GM10847 (cell line): ENCODE measurements around the gene RPL27A.

ENCODE experiments used
- POLR2A ChIP-seq: IDR thresholded peaks from 2 replicates; pipeline ENCODE4 v1.6.1; 2011; ENCODE audit not compliant: insufficient read length; ENCODE audit errors: extremely low read depth

RPL27A gene

DNA sequence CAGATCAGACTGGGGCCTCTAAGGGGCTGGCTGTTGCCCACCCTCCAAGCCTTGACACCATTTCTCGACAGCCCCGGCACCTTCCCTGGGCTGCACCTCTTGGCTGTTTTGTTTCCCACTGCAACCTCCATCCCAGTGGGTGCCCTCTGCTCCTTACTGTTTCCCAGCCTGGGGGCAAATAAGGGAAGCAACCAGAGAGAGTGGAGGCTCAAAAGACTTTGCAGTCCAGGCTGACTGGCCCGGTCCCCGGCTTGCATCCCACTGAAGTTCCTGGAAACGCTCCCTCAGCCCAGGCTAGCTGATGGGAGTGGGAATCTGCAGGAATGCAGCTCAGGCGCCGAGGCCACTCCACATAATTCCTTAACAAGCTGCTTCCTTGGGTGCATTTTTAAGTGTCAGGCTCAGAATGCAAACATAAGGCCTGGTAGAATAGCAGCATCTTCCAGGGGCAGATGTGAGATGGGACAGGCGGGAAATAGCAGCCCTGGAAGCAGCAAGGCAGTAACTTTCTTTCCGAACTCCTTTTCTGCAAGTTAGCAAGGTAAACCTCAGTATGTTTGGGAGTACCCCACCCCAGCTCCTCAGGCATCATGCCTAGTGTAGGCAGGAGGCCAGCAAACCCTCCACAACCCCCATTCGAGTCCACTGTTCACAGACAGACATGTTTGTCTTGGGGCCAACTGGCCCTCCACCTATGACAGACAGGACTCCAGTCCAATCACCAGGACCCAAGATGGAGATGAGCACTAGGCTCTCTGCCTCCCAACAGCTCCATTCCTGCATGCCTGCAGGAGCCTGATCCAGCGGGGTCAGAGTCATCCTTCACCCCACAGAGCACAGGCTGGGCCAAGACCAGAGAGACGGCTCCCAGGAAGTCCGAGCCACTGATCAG lies 39.3 kb downstream of the RPL27A start:
- no peak for TF ChIP-seq POLR2A

- TF ChIP-seq POLR2A = no peak
Observed at GRCh38 chr11:8722809-8723208, 40.2 kb downstream of the RPL27A start.

- no peak for TF ChIP-seq POLR2A
Observed at GRCh38 chr11:8723711-8724110, 41.1 kb downstream of the RPL27A start.

DNA sequence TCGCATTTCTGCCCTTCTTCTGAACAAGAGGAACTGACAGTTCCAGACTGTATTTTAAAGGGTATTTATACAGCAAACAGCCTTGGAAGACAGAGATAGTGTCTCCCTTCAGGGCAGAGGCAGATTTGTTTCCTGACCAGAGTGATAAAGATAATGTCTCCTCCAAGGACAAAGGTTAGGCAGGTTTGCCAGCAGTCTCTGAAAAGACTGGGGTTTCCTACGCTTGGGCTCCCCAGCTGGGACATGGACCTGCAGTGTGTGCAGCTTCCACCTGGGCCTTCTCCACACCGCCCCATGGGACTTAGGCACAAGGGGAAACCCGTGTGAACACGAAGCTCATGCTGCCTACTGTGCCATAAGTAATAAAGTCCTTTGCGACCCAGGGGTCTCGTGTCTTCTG lies 42.1 kb downstream of the RPL27A start:
- no peak for TF ChIP-seq POLR2A

GRCh38 chr11:8726395-8726794 lies 43.8 kb downstream of the RPL27A start:
- no peak for TF ChIP-seq POLR2A

DNA sequence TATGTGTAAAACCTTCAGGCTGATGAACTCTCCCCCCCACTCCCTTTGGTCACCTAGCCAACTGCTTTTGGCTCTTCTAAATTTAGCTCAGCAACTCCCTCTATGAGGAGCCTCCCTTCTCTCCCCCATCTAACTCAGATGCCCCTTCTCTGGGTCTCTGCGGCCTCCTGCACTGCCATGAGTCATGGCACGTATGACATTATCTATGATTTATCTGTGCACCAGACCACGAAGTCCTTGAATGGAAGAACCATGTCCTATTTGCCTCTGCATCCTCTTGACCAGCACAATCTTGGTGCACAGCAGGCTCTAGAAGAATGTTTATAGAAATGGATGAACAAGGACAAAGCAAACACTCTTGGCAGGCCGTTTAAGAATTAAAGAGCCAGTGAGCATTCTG lies 46.0 kb downstream of the RPL27A start:
- no peak for TF ChIP-seq POLR2A

- no peak for TF ChIP-seq POLR2A
Observed at GRCh38 chr11:8729067-8729466, 46.5 kb downstream of the RPL27A start.

- TF ChIP-seq POLR2A = no peak
Observed at GRCh38 chr11:8729837-8730696, 47.5 kb downstream of the RPL27A start.

- no peak for TF ChIP-seq POLR2A
Observed at GRCh38 chr11:8730697-8731020, 48.1 kb downstream of the RPL27A start.

DNA sequence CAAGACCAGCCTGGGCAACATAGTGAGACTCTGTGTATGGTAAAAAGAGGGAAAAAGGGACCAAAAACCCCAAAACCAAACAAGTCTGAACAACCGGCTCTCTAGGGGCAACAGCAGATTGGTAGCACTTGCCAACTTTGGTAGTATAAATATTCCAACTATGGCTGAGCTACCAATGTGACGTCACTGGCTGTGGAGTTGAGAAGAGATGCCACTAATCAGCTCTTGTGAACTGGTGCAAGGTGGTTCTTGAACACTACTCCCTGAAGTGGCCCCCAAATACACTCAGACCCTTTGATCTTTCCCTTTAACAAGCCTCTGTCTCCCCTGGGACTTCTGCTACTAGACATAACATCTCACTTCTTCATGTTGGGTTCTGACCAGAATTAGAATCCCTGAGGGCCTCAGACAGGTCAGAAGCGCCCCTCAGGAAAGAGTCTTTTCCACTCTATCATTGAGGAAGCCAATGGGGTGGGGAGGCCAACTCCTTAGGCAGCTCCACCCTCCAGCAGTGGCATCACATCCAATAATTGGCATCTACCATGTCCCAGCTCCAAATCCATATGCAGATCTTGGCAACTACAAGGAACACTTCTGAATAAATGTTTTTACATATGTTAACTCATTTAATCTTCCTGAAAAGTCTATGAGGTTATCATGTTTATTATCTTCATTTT lies 49.2 kb downstream of the RPL27A start:
- TF ChIP-seq POLR2A = no peak

GRCh38 chr11:8732324-8732670 lies 49.7 kb downstream of the RPL27A start:
- no peak for TF ChIP-seq POLR2A

- no peak for TF ChIP-seq POLR2A
Observed at GRCh38 chr11:8732748-8733241, 50.2 kb downstream of the RPL27A start.

DNA sequence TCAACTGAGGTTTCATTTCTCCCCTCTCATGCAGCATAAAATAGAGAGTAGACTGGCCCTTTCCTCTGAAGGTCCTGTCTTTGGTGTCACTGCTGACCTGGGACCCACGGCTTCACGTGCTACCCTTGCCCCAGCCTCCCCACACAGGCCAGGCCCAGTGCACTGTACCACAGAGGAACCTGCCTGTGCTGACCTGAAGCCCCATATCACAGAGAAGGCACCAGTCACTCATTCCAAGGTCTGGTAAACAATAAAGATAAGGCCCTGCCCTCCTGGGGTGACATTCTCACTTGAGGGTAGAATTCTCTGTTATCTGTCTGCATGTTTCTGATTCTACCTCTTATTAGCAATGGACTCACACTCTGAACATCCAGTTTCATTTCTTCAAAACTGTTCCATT lies 51.3 kb downstream of the RPL27A start:
- no peak for TF ChIP-seq POLR2A

DNA sequence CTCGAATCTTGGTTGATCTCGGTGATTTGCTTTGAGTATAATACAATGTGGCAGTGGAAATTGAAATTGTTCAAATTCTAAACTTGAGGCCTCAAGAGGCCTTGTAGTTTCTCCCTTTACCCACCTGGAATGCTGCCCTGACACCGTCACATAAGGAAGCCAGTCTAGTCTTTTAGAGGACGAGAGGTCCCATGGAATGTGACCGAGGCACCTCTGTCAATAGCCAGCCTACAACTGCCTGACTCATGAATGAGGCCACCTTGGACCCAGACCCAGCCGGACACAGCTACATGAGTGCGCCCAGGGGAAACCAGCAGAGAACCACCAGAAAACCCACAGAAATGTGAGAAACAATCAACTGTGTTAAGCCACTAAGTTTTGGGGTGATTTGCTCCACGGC lies 52.5 kb downstream of the RPL27A start:
- no peak for TF ChIP-seq POLR2A

- no peak for TF ChIP-seq POLR2A
Observed at GRCh38 chr11:8739309-8739793, 56.8 kb downstream of the RPL27A start.
